ENCODE data around the gene FGF18.

The FGF18 gene

GRCh38 chr5:171445644-171446516 lies 26.4 kb downstream of the FGF18 start:
- no peak overlapping the region for H3K4me3 ChIP-seq (ENCODE audit: low read length)
- TF ChIP-seq CTCF (IDR thresholded peaks at IDR 0.05; ENCODE audit: low read depth, low read length, poor library complexity, severe bottlenecking) (no peak), EZH2phosphoT487 (IDR thresholded peaks at IDR 0.05; ENCODE audit: borderline replicate concordance, low read length) (no peak)
- no peaks in the 10 kb centered on the region for H3K79me2 ChIP-seq (ENCODE audit: control insufficient read depth, low read length)
- H3K9me3 ChIP-seq (ENCODE audit: control insufficient read depth, insufficient read depth, low read length) = no peaks in the 10 kb centered on the region
- H3F3A ChIP-seq (ENCODE audit: control insufficient read depth, insufficient read depth) = no peaks in the 10 kb centered on the region
- H3K27ac ChIP-seq (ENCODE audit: low read depth, low read length) = no peak overlapping the region
- no peaks in the 10 kb centered on the region for H3K36me3 ChIP-seq (ENCODE audit: control insufficient read depth, low read length)
- H4K20me1 ChIP-seq (ENCODE audit: control insufficient read depth, insufficient read depth, low read depth, low read length) = no peaks in the 10 kb centered on the region
- H3K4me2 ChIP-seq (ENCODE audit: low read length) = no peak overlapping the region
- H3K9me2 ChIP-seq (replicated peaks; ENCODE audit: control insufficient read depth, low read length) = no peaks in the 10 kb centered on the region
- no peaks in the 10 kb centered on the region for H3K4me1 ChIP-seq (ENCODE audit: control insufficient read depth, low read length)
- H3K27me3 ChIP-seq (ENCODE audit: control insufficient read depth, low read length) = no peaks in the 10 kb centered on the region

GRCh38 chr5:171447226-171447625 lies 27.8 kb downstream of the FGF18 start:
- no peak overlapping the region for H3K4me2 ChIP-seq (ENCODE audit: low read length)
- no peaks in the 10 kb centered on the region for H3K4me1 ChIP-seq (ENCODE audit: control insufficient read depth, low read length)
- H3K27ac ChIP-seq (ENCODE audit: low read depth, low read length) = no peak overlapping the region
- TF ChIP-seq EZH2phosphoT487 (IDR thresholded peaks at IDR 0.05; ENCODE audit: borderline replicate concordance, low read length) = no peak
- no peaks in the 10 kb centered on the region for H3K36me3 ChIP-seq (ENCODE audit: control insufficient read depth, low read length)
- no peak overlapping the region for H3K4me3 ChIP-seq (ENCODE audit: low read length)
- no peaks in the 10 kb centered on the region for H3K9me3 ChIP-seq (ENCODE audit: control insufficient read depth, insufficient read depth, low read length)
- H3F3A ChIP-seq (ENCODE audit: control insufficient read depth, insufficient read depth) = no peaks in the 10 kb centered on the region
- no peaks in the 10 kb centered on the region for H3K9me2 ChIP-seq (replicated peaks; ENCODE audit: control insufficient read depth, low read length)
- no peaks in the 10 kb centered on the region for H3K79me2 ChIP-seq (ENCODE audit: control insufficient read depth, low read length)
- H3K27me3 ChIP-seq (ENCODE audit: control insufficient read depth, low read length) = no peaks in the 10 kb centered on the region
- H4K20me1 ChIP-seq (ENCODE audit: control insufficient read depth, insufficient read depth, low read depth, low read length) = no peaks in the 10 kb centered on the region

- H3K79me2 ChIP-seq (ENCODE audit: control insufficient read depth, low read length) = no peaks in the 10 kb centered on the region
- no peaks in the 10 kb centered on the region for H3F3A ChIP-seq (ENCODE audit: control insufficient read depth, insufficient read depth)
- H4K20me1 ChIP-seq (ENCODE audit: control insufficient read depth, insufficient read depth, low read depth, low read length) = no peaks in the 10 kb centered on the region
- H3K4me2 ChIP-seq (ENCODE audit: low read length) = no peak overlapping the region
- no peaks in the 10 kb centered on the region for H3K36me3 ChIP-seq (ENCODE audit: control insufficient read depth, low read length)
- H3K9me3 ChIP-seq (ENCODE audit: control insufficient read depth, insufficient read depth, low read length) = no peaks in the 10 kb centered on the region
- H3K9me2 ChIP-seq (replicated peaks; ENCODE audit: control insufficient read depth, low read length) = no peaks in the 10 kb centered on the region
- H3K4me3 ChIP-seq (ENCODE audit: low read length) = no peak overlapping the region
- H3K27ac ChIP-seq (ENCODE audit: low read depth, low read length) = no peak overlapping the region
- H3K4me1 ChIP-seq (ENCODE audit: control insufficient read depth, low read length) = no peaks in the 10 kb centered on the region
- no peaks in the 10 kb centered on the region for H3K27me3 ChIP-seq (ENCODE audit: control insufficient read depth, low read length)
- no peak for TF ChIP-seq CTCF (IDR thresholded peaks at IDR 0.05; ENCODE audit: low read depth, low read length, poor library complexity, severe bottlenecking)
- TF ChIP-seq EZH2phosphoT487 (IDR thresholded peaks at IDR 0.05; ENCODE audit: borderline replicate concordance, low read length) = no peak
These were observed 30.0 kb downstream of the FGF18 start for GRCh38 chr5:171449426-171449825.
